PC-9 (cell line): ENCODE results near the gene C1orf56. TPM values are rescaled to one million over a fixed set of nuclear protein-coding genes. Genes with fewer than 3 reads are reported as not detected.

Source experiments
- BruUV-seq: library from RNA; stranded (reverse); fragments of 400-500 nt; replicated peaks from 2 replicates; lab custom pipeline; 2021; lab: Mats Ljungman, UMichigan
- CTCF ChIA-PET: fragments of 300-600 bp; sonication (Branson Sonifier 250); formaldehyde crosslinking; loops from one replicate; lab custom pipeline; 2022; ENCODE audit warnings: antibody characterized with exemption; lab: Charles Lee
- POLR2A ChIA-PET: fragments of 300-600 bp; sonication (Branson Sonifier 250); formaldehyde crosslinking; loops from one replicate; lab custom pipeline; 2022; ENCODE audit warnings: antibody characterized with exemption; ENCODE audit not compliant: unreplicated experiment; lab: Charles Lee
- DNase-seq, 2 experiments: peaks; one replicate each; pipeline versions ENCODE4 v3.0.0 to v3.0.0-alpha.2; 2015 to 2022; ENCODE audit warnings: mixed read lengths in 1 of 2
- H2AFZ ChIP-seq: fragments of 200-600 bp; sonication (generic); 2 replicates; pipeline ENCODE4 v1.8.1; 2017; ENCODE audit warnings: antibody characterized with exemption
- H3F3A ChIP-seq: fragments of 200-600 bp; sonication (generic); 2 replicates; pipeline ENCODE4 v1.8.1; 2017; ENCODE audit warnings: antibody characterized with exemption, mild to moderate bottlenecking, low read depth; ENCODE audit not compliant: insufficient read depth
- H3K27ac ChIP-seq: fragments of 200-600 bp; sonication (generic); 2 replicates; pipeline ENCODE4 v1.6.1; 2016; ENCODE audit warnings: mixed run types
- H3K27me3 ChIP-seq: fragments of 200-600 bp; sonication (generic); 2 replicates; pipeline ENCODE4 v1.6.1; 2016; ENCODE audit warnings: low read depth, mixed run types; ENCODE audit not compliant: insufficient read depth
- H3K36me3 ChIP-seq: fragments of 200-600 bp; sonication (generic); 2 replicates; pipeline ENCODE4 v1.6.1; 2016; ENCODE audit warnings: low read depth, mixed run types
- H3K4me1 ChIP-seq: fragments of 200-600 bp; sonication (generic); replicated peaks from 2 replicates; pipeline ENCODE4 v1.6.1; 2016; ENCODE audit warnings: mixed run types; ENCODE audit not compliant: insufficient read depth
- H3K4me2 ChIP-seq: fragments of 200-600 bp; sonication (generic); 2 replicates; pipeline ENCODE4 v1.6.1; 2017; ENCODE audit warnings: mixed run types
- H3K4me3 ChIP-seq: fragments of 200-600 bp; sonication (generic); 2 replicates; pipeline ENCODE4 v1.6.1; 2016; ENCODE audit warnings: mixed run types
- H3K79me2 ChIP-seq: fragments of 200-600 bp; sonication (generic); 2 replicates; pipeline ENCODE4 v1.6.1; 2017; ENCODE audit warnings: low read depth, mixed run types
- H3K9me2 ChIP-seq: fragments of 200-600 bp; sonication (generic); 2 replicates; pipeline ENCODE4 v1.8.1; 2017; ENCODE audit warnings: mild to moderate bottlenecking; ENCODE audit not compliant: insufficient read depth
- H3K9me3 ChIP-seq: fragments of 200-600 bp; sonication (generic); 2 replicates; pipeline ENCODE4 v1.8.1; 2016; ENCODE audit warnings: low read depth; ENCODE audit not compliant: insufficient read depth
- H4K20me1 ChIP-seq: fragments of 200-600 bp; sonication (generic); 2 replicates; pipeline ENCODE4 v1.8.1; 2017; ENCODE audit not compliant: insufficient read depth
- CTCF ChIP-seq: fragments of 200-600 bp; sonication (generic); conservative IDR thresholded peaks from 2 replicates; pipeline ENCODE4 v1.6.1; 2017; ENCODE audit warnings: mixed run types, antibody characterized with exemption, mild to moderate bottlenecking, moderate library complexity
- EZH2 ChIP-seq: fragments of 200-600 bp; sonication (generic); IDR thresholded peaks from 2 replicates; pipeline ENCODE4 v1.8.0; 2017; ENCODE audit warnings: antibody characterized with exemption, low read depth
- intact Hi-C: fragments of 100-400 bp; cut with micrococcal nuclease; formaldehyde crosslinking; loops from one replicate; pipeline ENCODE4 v1.10.0; 2022; ENCODE audit not compliant: unreplicated experiment
- total RNA-seq: library from RNA; stranded (reverse); gene quantifications from 2 replicates; pipeline ENCODE4 v1.2.3, GENCODE V29; 2021

The C1orf56 gene
- total RNA-seq, 1 experiment from 2014 or later, result 1.8 TPM

GRCh38 chr1:151005729-151006319 lies 41.7 kb upstream of the C1orf56 start:
- Histone ChIP-seq H3K79me2 (peaks cover 23% of the 10 kb centered on the region), H3K36me3 (no peaks in the 10 kb centered on the region), H3K4me2 (peak overlapping the region; percentile 86), H2AFZ (peak overlapping the region; percentile 81), H3K9me2 (no peaks in the 10 kb centered on the region), H3K27ac (peak overlapping the region; percentile 68), H3K4me1 (peaks cover 56% of the 10 kb centered on the region), H3F3A (peaks cover 28% of the 10 kb centered on the region), H3K9me3 (no peaks in the 10 kb centered on the region), H4K20me1 (no peaks in the 10 kb centered on the region), H3K4me3 (peak overlapping the region; percentile 56; the same call in 1 of the 2 replicates), H3K27me3 (no peaks in the 10 kb centered on the region)
- TF ChIP-seq CTCF (no peak), EZH2 (no peak)
- DNase-seq, result no peak
- ChIA-PET POLR2A (interaction anchor here (0.6 to 1.5 kb wide), 7 partner anchors 24 to 796 kb away, joined by 3 to 14 read pairs (median 4); partner anchors contain the start of genes ANXA9 and GOLPH3L), CTCF (interaction anchor here (0.6 to 2.1 kb wide), 4 partner anchors 8 to 84 kb away, joined by 3 to 11 read pairs (median 4); partner anchors contain the start of gene ANXA9)
- intact Hi-C loops, result loop anchor here (5.0 kb wide), 3 partner anchors 161 to 749 kb away; partner anchors contain the start of genes CA14, LYSMD1 and SCNM1
- no TSS peak for BruUV-seq

- Histone ChIP-seq H3K36me3 (no peaks in the 10 kb centered on the region), H3K27me3 (no peaks in the 10 kb centered on the region), H3K27ac (peak within 1 kb of the TSS; percentile 68), H3K4me2 (peak within 1 kb of the TSS; percentile 86), H3K4me3 (peak within 1 kb of the TSS; percentile 56; the same call in 1 of the 2 replicates), H4K20me1 (no peaks in the 10 kb centered on the region), H3K4me1 (peaks cover 56% of the 10 kb centered on the region), H3K9me2 (no peaks in the 10 kb centered on the region), H2AFZ (peak within 1 kb of the TSS; percentile 81), H3F3A (peaks cover 28% of the 10 kb centered on the region), H3K79me2 (peaks cover 24% of the 10 kb centered on the region), H3K9me3 (no peaks in the 10 kb centered on the region)
- TF ChIP-seq EZH2 (no peak), CTCF (peak; percentile 68)
- peak; percentile 64 to 72 for DNase-seq
- intact Hi-C loops, result loop anchor here (1.0 to 5.0 kb wide), 4 partner anchors 52 to 749 kb away; partner anchors contain the start of genes CA14, LYSMD1 and SCNM1
- POLR2A ChIA-PET, result interaction anchor here (0.5 to 1.5 kb wide), 10 partner anchors 25 to 796 kb away, joined by 3 to 14 read pairs (median 4); partner anchors contain the start of genes ANXA9, BNIPL and GOLPH3L
- BruUV-seq, result TSS peak; percentile 38
- CTCF ChIA-PET, result interaction anchor here (0.5 to 2.1 kb wide), 4 partner anchors 9 to 26 kb away, joined by 3 to 11 read pairs (median 6); partner anchors contain the start of gene ANXA9
These were observed 41.1 kb upstream of the C1orf56 start, which contains the start of gene MINDY1 for GRCh38 chr1:151006327-151007052. Gene MINDY1 (minus strand): TSS chr1:151006902. CDS start chr1:151002617, 4,285 bp downstream.

GRCh38 chr1:151007853-151008243 lies 39.7 kb upstream of the C1orf56 start:
- H3K27me3 ChIP-seq, result no peaks in the 10 kb centered on the region
- CTCF ChIA-PET, result no interaction called here
- H3K36me3 ChIP-seq, result no peaks in the 10 kb centered on the region
- H3F3A ChIP-seq, result peaks cover 28% of the 10 kb centered on the region
- no peaks in the 10 kb centered on the region for H3K9me2 ChIP-seq
- H3K9me3 ChIP-seq, result no peaks in the 10 kb centered on the region
- H4K20me1 ChIP-seq, result no peaks in the 10 kb centered on the region
- peak overlapping the region; percentile 86 for H3K4me2 ChIP-seq
- peaks cover 56% of the 10 kb centered on the region for H3K4me1 ChIP-seq
- H3K79me2 ChIP-seq, result peaks cover 24% of the 10 kb centered on the region
- DNase-seq, result no peak
- H3K27ac ChIP-seq, result peak overlapping the region; percentile 68
- BruUV-seq, result no TSS peak
- peak overlapping the region; percentile 50; the same call in 1 of the 2 replicates for H2AFZ ChIP-seq
- intact Hi-C loops, result loop anchor here (1.0 to 5.0 kb wide), 5 partner anchors 39 to 751 kb away; partner anchors contain the start of genes C1orf56, CA14, LYSMD1 and SCNM1
- peak overlapping the region; percentile 37; the same call in 1 of the 2 replicates for H3K4me3 ChIP-seq
- TF ChIP-seq CTCF, result no peak
- TF ChIP-seq EZH2, result no peak
- POLR2A ChIA-PET, result no interaction called here
